Measurements from ENCODE around the gene UQCR10.
"Not testable (repeated sequence)": the region's sequence is repeated elsewhere in the genome, so short reads cannot be mapped to it uniquely, and the experiment has no call there.

UQCR10 gene

GRCh38 chr22:29737251-29738117, 29.7 kb upstream of the UQCR10 start:
- DNase-seq (ENCODE audit: low spot score), result no peak

DNA sequence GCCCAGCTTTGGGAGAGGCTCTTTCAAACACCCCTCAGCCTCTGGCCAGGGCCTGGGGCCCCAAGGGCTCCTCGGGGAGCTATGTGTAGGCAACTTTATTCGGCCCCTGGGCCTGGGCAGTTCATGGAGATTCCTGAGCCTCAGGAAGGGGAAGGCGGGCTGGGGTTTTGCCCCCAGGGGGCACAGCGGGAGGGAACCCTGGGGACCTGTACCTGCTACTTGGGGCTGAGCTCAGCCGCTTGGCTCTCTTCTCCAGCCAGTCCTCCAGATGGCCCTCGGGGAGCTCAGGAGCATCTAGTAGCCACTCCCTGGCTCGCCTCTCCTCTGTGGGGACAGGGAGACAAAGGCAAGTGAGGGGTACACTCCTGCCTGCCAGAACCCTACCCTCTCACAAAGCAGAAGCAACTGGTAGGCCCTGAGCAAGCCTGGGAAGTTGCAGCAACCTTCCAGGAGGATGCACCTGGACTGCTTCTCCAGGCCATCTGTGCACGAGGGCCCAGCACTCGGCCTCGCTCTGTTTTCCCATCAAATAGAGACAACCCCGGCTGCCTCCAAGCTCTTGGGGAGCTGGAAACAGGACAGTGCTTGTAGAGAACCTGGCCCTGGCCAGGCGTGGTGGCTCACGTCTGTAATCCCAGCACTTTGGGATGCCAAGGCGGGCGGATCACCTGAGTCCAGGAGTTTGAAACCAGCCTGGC, 28.9 kb upstream of the UQCR10 start:
- no peak for DNase-seq (ENCODE audit: low spot score)

- no peak for DNase-seq (ENCODE audit: low spot score)
These were observed 27.8 kb upstream of the UQCR10 start for GRCh38 chr22:29739346-29739875.

DNA sequence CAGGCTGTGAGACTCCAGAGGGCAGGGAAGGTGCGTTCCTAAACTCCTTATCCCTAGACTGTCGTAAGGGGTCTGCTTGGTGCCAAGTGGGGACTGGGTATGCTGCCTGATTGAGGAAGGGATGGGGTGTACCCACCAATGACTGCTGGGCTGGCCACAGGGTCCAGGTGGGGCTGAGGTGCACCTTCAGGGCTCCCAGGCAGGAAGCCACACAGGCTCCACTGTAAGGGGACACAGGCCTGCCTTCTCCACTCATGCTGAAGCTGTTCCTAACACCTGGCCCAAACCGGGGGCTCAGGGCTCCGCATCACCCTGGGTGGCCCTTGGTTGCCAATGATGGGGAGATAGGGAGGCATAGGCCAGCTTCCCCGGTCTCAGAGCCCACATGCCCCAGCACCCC, 27.0 kb upstream of the UQCR10 start:
- no peak for DNase-seq (ENCODE audit: low spot score)

GRCh38 chr22:29741926-29742325, 25.2 kb upstream of the UQCR10 start:
- DNase-seq (ENCODE audit: low spot score), result no peak

GRCh38 chr22:29742326-29742725, 24.8 kb upstream of the UQCR10 start:
- DNase-seq (ENCODE audit: low spot score), result no peak

- DNase-seq (ENCODE audit: low spot score), result peak; percentile 58
These were observed 22.3 kb upstream of the UQCR10 start for GRCh38 chr22:29744902-29745301.

- DNase-seq (ENCODE audit: low spot score), result no peak
These were observed 19.3 kb upstream of the UQCR10 start for GRCh38 chr22:29747832-29748231.

- peak; percentile 40 for DNase-seq (ENCODE audit: low spot score)
These were observed 18.8 kb upstream of the UQCR10 start for GRCh38 chr22:29748248-29748893.

DNA sequence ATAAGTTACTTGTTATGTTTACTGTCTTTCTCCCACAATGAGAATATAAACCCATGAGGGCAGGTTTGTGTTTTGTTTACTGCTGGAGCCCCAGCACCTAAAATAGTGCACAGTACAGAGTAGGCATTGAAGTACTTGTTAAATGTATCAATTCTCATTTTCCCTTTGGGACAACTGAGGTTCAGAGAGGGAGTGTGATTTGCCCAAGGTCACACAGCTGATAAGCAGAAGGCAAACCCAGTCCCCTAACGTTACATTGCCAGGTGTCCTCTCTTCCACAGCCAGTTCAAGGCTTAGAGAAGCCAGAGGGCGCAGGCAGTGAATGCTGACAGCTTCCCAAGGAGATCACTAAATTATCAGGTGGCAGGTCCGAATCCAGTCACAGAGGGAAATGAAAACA, 17.1 kb upstream of the UQCR10 start:
- no peak for DNase-seq (ENCODE audit: low spot score)

GRCh38 chr22:29750559-29751538, 16.3 kb upstream of the UQCR10 start:
- DNase-seq (ENCODE audit: low spot score), result no peak

DNA sequence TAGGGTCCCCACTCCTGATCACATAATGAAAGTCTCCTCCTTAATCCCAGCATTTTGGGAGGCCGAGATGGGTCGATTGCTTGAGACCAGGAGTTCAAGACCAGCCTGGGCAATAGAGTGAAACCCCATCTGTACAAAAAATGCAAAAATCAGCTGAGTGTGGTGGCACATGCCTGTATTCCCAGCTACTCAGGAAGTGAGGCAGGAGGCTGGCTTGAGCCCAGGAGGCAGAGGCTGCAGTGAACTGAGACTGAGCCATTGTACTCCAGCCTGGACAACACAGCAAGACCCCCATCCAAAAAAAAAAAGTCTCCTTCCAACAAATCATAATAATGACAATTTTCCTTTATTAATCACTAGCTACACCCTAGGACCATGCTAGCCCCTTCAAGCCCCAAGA, 15.5 kb upstream of the UQCR10 start:
- DNase-seq (ENCODE audit: low spot score), result no peak

DNA sequence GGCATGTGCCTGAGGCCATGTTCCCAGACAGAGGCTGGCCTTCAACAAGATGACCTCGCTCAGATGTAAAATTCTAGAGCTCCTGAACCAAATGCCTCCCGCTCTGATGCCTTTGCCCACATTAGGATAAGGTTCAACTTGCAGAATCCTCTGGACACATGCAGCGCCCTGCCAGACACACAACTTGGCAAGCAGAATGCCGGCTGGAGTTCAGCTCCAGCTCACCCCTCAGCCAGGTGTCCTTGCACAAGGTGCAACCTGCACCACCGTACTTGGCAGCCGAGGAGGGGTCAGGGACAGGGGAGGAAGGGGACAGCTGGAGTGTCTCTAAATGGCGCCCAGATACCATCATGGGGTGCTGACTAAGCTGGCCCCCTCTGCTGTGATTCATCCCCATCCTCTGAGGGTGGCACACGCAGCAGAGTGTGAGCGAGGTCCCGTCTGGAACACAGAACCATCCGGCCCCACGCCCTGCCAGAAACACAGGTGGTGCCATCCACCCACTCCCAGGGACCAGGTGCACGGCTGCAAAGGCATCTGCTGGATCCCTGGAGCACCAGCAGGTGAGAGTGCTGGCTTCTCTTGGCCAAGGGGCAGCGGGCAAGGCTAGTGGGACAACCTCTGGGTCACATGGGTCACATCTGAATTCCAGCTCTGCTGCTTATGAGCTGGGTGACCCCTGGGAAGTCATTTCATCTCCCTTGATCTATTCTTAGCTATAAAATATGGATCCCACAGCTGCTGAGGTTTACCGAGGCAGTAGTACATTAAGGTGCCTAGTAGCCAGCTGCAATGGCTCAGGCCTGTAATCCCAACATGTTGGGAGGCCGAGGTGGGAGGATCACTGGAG, 13.1 kb upstream of the UQCR10 start:
- DNase-seq (ENCODE audit: low spot score), result no peak

DNA sequence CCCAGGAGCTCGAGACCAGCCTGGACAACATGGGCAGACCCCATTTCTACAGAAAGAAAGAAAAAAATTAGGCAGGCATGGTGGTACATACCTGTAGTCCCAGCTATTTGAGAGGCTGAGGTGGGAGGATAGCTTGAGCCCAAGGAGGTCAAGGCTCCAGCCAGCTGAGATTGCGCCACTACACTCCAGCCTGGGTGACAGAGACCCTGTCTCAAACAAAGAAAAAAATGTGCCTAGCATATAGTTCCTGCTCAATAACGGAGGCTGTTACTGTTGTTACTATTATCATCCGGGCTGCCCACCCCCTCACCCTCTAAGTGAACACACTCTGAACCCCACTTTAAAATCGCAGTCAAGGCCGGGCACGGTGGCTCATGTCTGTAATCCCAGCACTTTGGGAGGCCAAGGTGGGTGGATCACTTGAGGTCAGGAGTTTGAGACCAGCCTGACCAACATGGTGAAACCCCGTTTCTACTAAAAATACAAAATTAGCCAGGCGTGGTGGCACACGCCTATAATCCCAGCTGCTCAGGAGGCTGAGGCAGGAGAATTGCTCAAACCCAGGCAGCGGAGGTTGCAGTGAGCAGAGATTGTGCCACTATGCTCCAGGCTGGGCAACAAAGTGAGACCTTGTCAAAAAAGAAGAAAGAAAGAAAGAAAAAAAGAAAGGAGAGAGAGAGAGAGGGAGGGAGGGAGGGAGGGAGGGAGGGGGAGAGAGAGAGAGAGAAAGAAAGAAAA, 12.3 kb upstream of the UQCR10 start:
- DNase-seq (ENCODE audit: low spot score), result not testable (repeated sequence)

GRCh38 chr22:29755889-29756288, 11.3 kb upstream of the UQCR10 start:
- no peak for DNase-seq (ENCODE audit: low spot score)

DNA sequence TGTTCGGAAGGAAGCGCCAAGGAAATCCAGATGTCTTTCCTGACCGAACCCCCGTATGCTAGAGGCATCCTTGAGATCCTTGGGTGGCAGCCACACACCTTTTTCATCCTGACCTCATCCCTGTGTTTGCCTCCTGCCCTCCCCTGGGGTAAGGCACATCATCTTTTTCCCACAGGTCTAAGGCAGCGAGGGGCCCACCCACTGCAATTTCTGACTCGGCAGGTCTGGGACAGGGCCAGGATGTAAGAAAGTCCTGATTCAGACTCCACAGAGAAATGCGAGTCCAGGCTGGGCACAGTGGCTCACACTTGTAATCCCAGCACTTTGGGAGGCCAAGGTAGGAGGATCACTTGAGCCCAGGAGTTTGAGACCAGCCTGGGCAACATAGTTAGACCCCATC, 10.8 kb upstream of the UQCR10 start:
- DNase-seq (ENCODE audit: low spot score), result no peak

DNA sequence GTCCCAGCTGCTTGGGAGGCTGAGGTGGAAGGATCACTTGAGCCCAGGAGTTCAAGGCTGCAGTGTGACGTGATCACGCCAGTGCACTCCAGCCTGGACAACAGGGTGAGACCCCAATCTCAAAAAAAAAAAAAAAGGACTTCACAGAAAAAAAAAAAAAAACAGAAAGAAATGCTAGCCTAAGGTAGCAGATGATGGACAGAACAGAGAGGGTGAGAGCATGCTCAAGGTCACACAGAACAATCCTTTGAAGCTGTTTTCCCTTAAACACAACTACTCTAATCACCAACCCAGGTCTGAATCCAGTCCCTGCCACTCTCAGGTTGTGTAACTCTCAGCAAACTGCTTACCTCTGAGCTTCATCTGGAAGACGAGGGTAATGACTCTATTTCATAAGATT, 10.1 kb upstream of the UQCR10 start:
- DNase-seq (ENCODE audit: low spot score), result no peak

GRCh38 chr22:29758068-29758622, 9.0 kb upstream of the UQCR10 start:
- DNase-seq (ENCODE audit: low spot score), result no peak

GRCh38 chr22:29758959-29759358, 8.2 kb upstream of the UQCR10 start:
- no peak for DNase-seq (ENCODE audit: low spot score)

- DNase-seq (ENCODE audit: low spot score), result no peak
These were observed 4.9 kb upstream of the UQCR10 start for GRCh38 chr22:29762263-29762662.

All from AG20443 (cell line).